Smooth muscle cell (in vitro differentiated cells): ENCODE measurements around the gene ATG4B. TPM values are rescaled to one million over a fixed set of nuclear protein-coding genes. Genes with fewer than 3 reads are reported as not detected.

Experiments
- DNase-seq: peaks from one replicate; lab custom pipeline; 2025; ENCODE audit not compliant: unreplicated experiment; lab: John Stamatoyannopoulos, UW
- H2AFZ ChIP-seq: fragments of 200-600 bp; sonication (generic); 2 replicates; pipeline ENCODE4 v1.6.0; 2016; ENCODE audit warnings: antibody characterized with exemption, low read depth, mild to moderate bottlenecking
- H3F3A ChIP-seq: fragments of 200-600 bp; sonication (generic); 2 replicates; pipeline ENCODE4 v1.6.0; 2017; ENCODE audit warnings: antibody characterized with exemption, low read depth
- H3K27ac ChIP-seq: fragments of 200-600 bp; sonication (generic); 2 replicates; pipeline ENCODE4 v1.5.1; 2016; ENCODE audit warnings: low read depth, mild to moderate bottlenecking
- H3K27me3 ChIP-seq: fragments of 200-600 bp; sonication (generic); 2 replicates; pipeline ENCODE4 v1.6.1; 2016; ENCODE audit warnings: low read depth, mild to moderate bottlenecking
- H3K36me3 ChIP-seq: fragments of 200-600 bp; sonication (generic); 2 replicates; pipeline ENCODE4 v1.5.1; 2016; ENCODE audit warnings: low read depth
- H3K4me1 ChIP-seq: fragments of 200-600 bp; sonication (generic); 2 replicates; pipeline ENCODE4 v1.5.1; 2016; ENCODE audit warnings: low read depth
- H3K4me2 ChIP-seq: fragments of 200-600 bp; sonication (generic); 2 replicates; pipeline ENCODE4 v1.6.0; 2016; ENCODE audit warnings: mild to moderate bottlenecking
- H3K4me3 ChIP-seq: fragments of 200-600 bp; sonication (generic); 2 replicates; pipeline ENCODE4 v1.5.1; 2016; ENCODE audit warnings: mild to moderate bottlenecking
- H3K79me2 ChIP-seq: fragments of 200-600 bp; sonication (generic); 2 replicates; pipeline ENCODE4 v1.6.0; 2016; ENCODE audit warnings: low read depth, mild to moderate bottlenecking
- H3K9ac ChIP-seq: fragments of 200-600 bp; sonication (generic); 2 replicates; pipeline ENCODE4 v1.6.0; 2016; ENCODE audit warnings: low read depth
- H3K9me3 ChIP-seq: fragments of 200-600 bp; sonication (generic); replicated peaks from 2 replicates; pipeline ENCODE4 v1.5.1; 2016; ENCODE audit warnings: low read depth
- H4K20me1 ChIP-seq: fragments of 200-600 bp; sonication (generic); 2 replicates; pipeline ENCODE4 v1.6.0; 2016; ENCODE audit warnings: low read depth
- WGBS: methylation state at CpG from one replicate; pipeline ENCODE4 v1.1.7; 2016; ENCODE audit warnings: low lambda C conversion rate; 5-methylcytosine and 5-hydroxymethylcytosine counted together
- polyA plus RNA-seq: library from polyadenylated mRNA; unstranded; fragments of >200 nt; fragmentation: Nextera tagmentation; extraction: Ambion mirVana; gene quantifications from 2 replicates; pipeline ENCODE4 v1.2.1, GENCODE V29; 2016
- total RNA-seq: library from RNA; depleted of rRNA; stranded (reverse); fragments of >200 nt; gene quantifications from 2 replicates; pipeline ENCODE4 v1.2.3, GENCODE V29; 2014
- TF ChIP-seq, protein P1 (sequence below): fragments of 200-600 bp; sonication (generic); IDR thresholded peaks from 2 replicates; pipeline ENCODE4 v1.5.1; 2017; ENCODE audit warnings: borderline replicate concordance, mild to moderate bottlenecking, antibody characterized with exemption; ENCODE audit not compliant: insufficient read depth, poor library complexity, severe bottlenecking

Gene ATG4B
- total and polyA plus RNA-seq, 2 experiments from 2014 or later = 70.3 to 91.3 TPM

DNA sequence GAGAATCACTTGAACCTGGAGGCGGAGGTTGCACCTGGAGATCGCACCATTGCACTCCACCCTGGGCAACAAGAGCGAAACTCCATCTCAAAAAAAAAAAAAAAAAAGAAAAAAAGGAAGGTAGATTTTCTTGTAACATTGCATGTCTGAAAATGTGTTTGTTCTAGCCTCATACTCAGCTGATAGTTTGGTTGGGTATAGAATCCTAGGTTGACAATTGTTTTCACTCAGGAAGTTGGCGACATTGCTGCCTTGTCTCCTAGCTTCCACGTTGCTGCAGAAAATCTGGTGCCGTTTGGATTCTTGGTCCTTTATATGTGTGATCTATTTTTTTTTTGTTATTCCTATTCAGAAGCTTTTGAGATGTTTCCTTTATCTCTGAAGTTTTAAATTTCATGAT, 69.0 kb downstream of the ATG4B start:
- Histone ChIP-seq H3K27me3 (no peaks in the 10 kb centered on the region), H3F3A (no peaks in the 10 kb centered on the region), H3K27ac (no peak overlapping the region), H3K4me2 (no peak overlapping the region), H3K9me3 (no peaks in the 10 kb centered on the region), H3K4me1 (peaks cover 4% of the 10 kb centered on the region), H3K79me2 (peaks cover 10% of the 10 kb centered on the region), H3K9ac (no peak overlapping the region), H3K36me3 (peaks cover 24% of the 10 kb centered on the region), H4K20me1 (peaks cover 10% of the 10 kb centered on the region), H3K4me3 (no peak overlapping the region), H2AFZ (no peak overlapping the region)
- TF ChIP-seq, protein P1, sequence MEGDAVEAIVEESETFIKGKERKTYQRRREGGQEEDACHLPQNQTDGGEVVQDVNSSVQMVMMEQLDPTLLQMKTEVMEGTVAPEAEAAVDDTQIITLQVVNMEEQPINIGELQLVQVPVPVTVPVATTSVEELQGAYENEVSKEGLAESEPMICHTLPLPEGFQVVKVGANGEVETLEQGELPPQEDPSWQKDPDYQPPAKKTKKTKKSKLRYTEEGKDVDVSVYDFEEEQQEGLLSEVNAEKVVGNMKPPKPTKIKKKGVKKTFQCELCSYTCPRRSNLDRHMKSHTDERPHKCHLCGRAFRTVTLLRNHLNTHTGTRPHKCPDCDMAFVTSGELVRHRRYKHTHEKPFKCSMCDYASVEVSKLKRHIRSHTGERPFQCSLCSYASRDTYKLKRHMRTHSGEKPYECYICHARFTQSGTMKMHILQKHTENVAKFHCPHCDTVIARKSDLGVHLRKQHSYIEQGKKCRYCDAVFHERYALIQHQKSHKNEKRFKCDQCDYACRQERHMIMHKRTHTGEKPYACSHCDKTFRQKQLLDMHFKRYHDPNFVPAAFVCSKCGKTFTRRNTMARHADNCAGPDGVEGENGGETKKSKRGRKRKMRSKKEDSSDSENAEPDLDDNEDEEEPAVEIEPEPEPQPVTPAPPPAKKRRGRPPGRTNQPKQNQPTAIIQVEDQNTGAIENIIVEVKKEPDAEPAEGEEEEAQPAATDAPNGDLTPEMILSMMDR = no peak
- WGBS = 94% methylated on average over 6 of the region's 6 CpGs
- no peak for DNase-seq

DNA sequence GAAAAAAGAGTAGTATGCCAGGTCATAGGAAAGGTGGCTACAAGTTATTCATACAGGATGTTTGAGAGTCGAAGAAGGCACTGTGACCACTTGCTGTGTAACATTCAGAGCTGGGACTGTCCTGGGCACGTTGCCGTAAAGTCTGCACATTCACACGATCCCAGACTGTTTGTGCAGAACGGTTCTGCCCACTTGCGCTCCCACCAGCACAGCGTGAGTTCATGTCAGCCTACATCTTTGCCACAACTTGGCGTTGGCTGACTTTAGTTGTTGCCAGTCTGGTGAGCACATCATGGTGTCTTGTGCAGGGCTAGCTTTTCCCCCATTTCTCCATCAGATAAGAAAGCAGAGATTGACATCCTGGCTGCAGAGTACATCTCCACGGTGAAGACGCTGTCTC, 71.4 kb downstream of the ATG4B start:
- TF ChIP-seq, protein P1 = no peak

DNA sequence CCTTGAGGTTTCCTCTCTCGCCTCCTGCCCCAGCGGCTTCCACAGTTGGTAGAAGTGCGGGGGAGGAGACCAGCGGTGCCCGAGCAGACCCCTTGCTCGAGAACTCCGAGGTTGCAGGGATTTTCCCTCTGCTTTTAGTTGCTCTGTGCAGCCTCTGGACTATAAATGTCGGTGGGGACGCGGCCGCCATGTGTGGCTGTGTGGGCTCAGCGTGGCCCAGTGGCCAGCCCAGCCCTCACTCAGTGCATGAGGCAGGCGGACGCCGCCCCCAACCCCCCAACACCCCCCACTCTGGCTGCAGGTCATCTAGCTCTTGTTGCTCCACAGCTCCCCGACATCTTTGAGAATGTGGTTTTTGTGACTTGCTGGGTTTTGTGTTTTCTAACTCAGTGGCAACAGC, 81.6 kb downstream of the ATG4B start:
- Histone ChIP-seq H3K79me2 (no peaks in the 10 kb centered on the region), H3K9me3 (no peaks in the 10 kb centered on the region), H3K27me3 (no peaks in the 10 kb centered on the region), H3F3A (no peaks in the 10 kb centered on the region), H4K20me1 (no peaks in the 10 kb centered on the region), H3K9ac (no peak overlapping the region), H3K27ac (no peak overlapping the region), H3K4me1 (no peaks in the 10 kb centered on the region), H3K4me2 (no peak overlapping the region), H2AFZ (no peak overlapping the region), H3K4me3 (no peak overlapping the region), H3K36me3 (peaks cover 11% of the 10 kb centered on the region)
- TF ChIP-seq, protein P1 = no peak
- DNase-seq = no peak
- 98% methylated on average over 16 of the region's 16 CpGs for WGBS

More for the DNA sequence above, 71.4 kb downstream of the ATG4B start:
- Histone ChIP-seq H3K4me3 (no peak overlapping the region), H3K27me3 (no peaks in the 10 kb centered on the region), H3K79me2 (no peaks in the 10 kb centered on the region), H3K4me1 (no peaks in the 10 kb centered on the region), H3F3A (no peaks in the 10 kb centered on the region), H3K27ac (no peak overlapping the region), H3K9me3 (no peaks in the 10 kb centered on the region), H3K9ac (no peak overlapping the region), H4K20me1 (no peaks in the 10 kb centered on the region), H3K4me2 (no peak overlapping the region), H2AFZ (no peak overlapping the region), H3K36me3 (peaks cover 37% of the 10 kb centered on the region)
- 84% methylated on average over 10 of the region's 10 CpGs for WGBS
- no peak for DNase-seq

DNA sequence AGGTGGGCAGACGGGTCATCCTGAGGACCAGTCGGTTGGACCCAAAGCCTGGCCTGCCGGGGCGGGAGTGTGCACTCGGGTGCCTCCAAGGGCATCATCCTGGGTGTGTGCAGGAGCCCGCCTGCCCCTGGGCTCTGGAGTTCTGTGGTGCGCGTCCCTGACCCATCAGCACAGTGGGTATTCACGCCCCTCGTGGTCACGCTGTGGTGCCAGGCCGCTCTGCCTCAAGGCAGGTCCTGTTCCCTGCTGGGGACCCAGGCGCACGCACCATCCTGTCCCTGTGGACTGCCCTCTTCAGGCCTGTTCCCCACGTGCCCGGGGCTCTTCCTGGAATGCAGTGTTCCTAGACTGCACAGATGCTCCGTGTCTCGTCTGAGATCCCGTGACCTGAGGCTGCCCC, 82.6 kb downstream of the ATG4B start:
- Histone ChIP-seq H4K20me1 (no peaks in the 10 kb centered on the region), H3K27ac (no peak overlapping the region), H3K79me2 (no peaks in the 10 kb centered on the region), H3K9ac (no peak overlapping the region), H3K27me3 (no peaks in the 10 kb centered on the region), H3K36me3 (peaks cover 4% of the 10 kb centered on the region), H3K4me3 (no peak overlapping the region), H3K9me3 (no peaks in the 10 kb centered on the region), H3F3A (no peaks in the 10 kb centered on the region), H2AFZ (no peak overlapping the region), H3K4me2 (no peak overlapping the region), H3K4me1 (no peaks in the 10 kb centered on the region)
- TF ChIP-seq, protein P1 = no peak
- no peak for DNase-seq
- WGBS = 99% methylated on average over 17 of the region's 19 CpGs
